Measurements from ENCODE around the gene THRA. TPM values are rescaled to one million over a fixed set of nuclear protein-coding genes. Genes with fewer than 3 reads are reported as not detected.

Gene THRA
- total and polyA plus RNA-seq, 2 of the 8 experiments (the other 6 are each of a cell fraction or from before 2014, with no cell fraction given) = 6.4 to 10.2 TPM

DNA sequence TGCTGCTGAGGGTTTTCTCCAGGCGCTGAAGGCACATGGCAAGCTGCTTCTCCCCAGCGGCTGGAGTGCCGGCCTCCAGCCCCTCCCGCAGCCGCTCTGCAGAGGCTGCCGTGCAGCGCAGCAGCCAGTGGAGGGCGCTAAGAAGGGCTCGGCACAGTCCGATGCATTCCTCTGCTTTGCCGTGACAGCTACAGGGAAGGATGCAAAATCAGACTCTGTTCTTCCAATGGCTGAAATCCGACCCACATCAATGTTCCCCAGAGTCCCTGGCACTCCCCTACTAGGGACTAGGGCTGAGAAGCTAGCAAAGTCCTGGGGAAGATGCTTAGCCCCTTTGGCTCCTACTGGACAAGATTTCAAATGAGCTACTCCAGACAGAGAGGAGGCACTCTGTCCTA is 27.6 kb upstream of the THRA start (continued):
- TF ChIP-seq BRCA1 (IDR thresholded peaks at IDR 0.05; ENCODE audit: low read depth, low read length) = no peak
- TF ChIP-seq YY1 (IDR thresholded peaks at IDR 0.05; ENCODE audit: low read depth, low read length) = no peak
- TF ChIP-seq CEBPB (IDR thresholded peaks at IDR 0.05; ENCODE audit: low read depth, low read length) = no peak
- TF ChIP-seq KDM5A (IDR thresholded peaks at IDR 0.05; ENCODE audit: low read length) = no peak
- peak; percentile 86 for TF ChIP-seq TEAD4 (IDR thresholded peaks at IDR 0.05; ENCODE audit: low read depth, low read length)
- TF ChIP-seq RNF2 (IDR thresholded peaks at IDR 0.05; ENCODE audit: borderline replicate concordance, low read depth, low read length, missing control alignments, poor library complexity, severe bottlenecking) = no peak
- 0 out of 2 replicates have a peak, but pooled peaks have one; percentile 26 for TF ChIP-seq GTF2F1 (IDR thresholded peaks at IDR 0.05; ENCODE audit: borderline replicate concordance, low read depth, low read length)
- no peak for TF ChIP-seq NANOG (IDR thresholded peaks at IDR 0.05; ENCODE audit: insufficient read depth, low read depth, low read length, poor library complexity, severe bottlenecking)
- no peak for TF ChIP-seq POLR2A (IDR thresholded peaks at IDR 0.05; ENCODE audit: control extremely low read depth in 1 of 2, low read depth in 2 of 2, low read length in 2 of 2)
- TF ChIP-seq CBX8 (IDR thresholded peaks at IDR 0.05; ENCODE audit: borderline replicate concordance, low read depth, low read length) = no peak
- TF ChIP-seq RAD21 (IDR thresholded peaks at IDR 0.05 in 1 of 2, conservative IDR thresholded peaks at IDR 0.05 in 1 of 2; ENCODE audit: low read depth in 2 of 2, low read length in 2 of 2) = peak; percentile 70 to 76
- no peak for TF ChIP-seq SIX5 (IDR thresholded peaks at IDR 0.05; ENCODE audit: low read depth, low read length)
- 0 out of 2 replicates have a peak, but pooled peaks have one; percentile 18 for TF ChIP-seq TAF1 (IDR thresholded peaks at IDR 0.05; ENCODE audit: low read depth, low read length)
- TF ChIP-seq TCF12 (IDR thresholded peaks at IDR 0.05; ENCODE audit: low read depth, low read length) = no peak
- TF ChIP-seq SUZ12 (IDR thresholded peaks at IDR 0.05; ENCODE audit: low read length) = no peak
- no peak for TF ChIP-seq SAP30 (IDR thresholded peaks at IDR 0.05; ENCODE audit: insufficient read depth, insufficient replicate concordance, low read length)
- no peak for TF ChIP-seq HDAC2 (IDR thresholded peaks at IDR 0.05; ENCODE audit: borderline replicate concordance in 1 of 2, low read depth in 2 of 2, low read length in 2 of 2)
- TF ChIP-seq, protein P1, sequence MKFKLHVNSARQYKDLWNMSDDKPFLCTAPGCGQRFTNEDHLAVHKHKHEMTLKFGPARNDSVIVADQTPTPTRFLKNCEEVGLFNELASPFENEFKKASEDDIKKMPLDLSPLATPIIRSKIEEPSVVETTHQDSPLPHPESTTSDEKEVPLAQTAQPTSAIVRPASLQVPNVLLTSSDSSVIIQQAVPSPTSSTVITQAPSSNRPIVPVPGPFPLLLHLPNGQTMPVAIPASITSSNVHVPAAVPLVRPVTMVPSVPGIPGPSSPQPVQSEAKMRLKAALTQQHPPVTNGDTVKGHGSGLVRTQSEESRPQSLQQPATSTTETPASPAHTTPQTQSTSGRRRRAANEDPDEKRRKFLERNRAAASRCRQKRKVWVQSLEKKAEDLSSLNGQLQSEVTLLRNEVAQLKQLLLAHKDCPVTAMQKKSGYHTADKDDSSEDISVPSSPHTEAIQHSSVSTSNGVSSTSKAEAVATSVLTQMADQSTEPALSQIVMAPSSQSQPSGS (IDR thresholded peaks at IDR 0.05; ENCODE audit: low read length) = no peak
- no peak for TF ChIP-seq KDM1A (IDR thresholded peaks at IDR 0.05; ENCODE audit: borderline replicate concordance, low read length)
- TF ChIP-seq MAFK (IDR thresholded peaks at IDR 0.05; ENCODE audit: low read depth, low read length) = no peak
- no peak for TF ChIP-seq SRF (IDR thresholded peaks at IDR 0.05; ENCODE audit: low read depth, low read length)
- peak; percentile 67; the same call in 1 of the 2 replicates for TF ChIP-seq GABPA (IDR thresholded peaks at IDR 0.05; ENCODE audit: borderline replicate concordance, insufficient read depth, low read length)
- no peak for TF ChIP-seq CTBP2 (IDR thresholded peaks at IDR 0.05; ENCODE audit: borderline replicate concordance, insufficient read depth, insufficient read length, low read length)
- TF ChIP-seq POU5F1 (IDR thresholded peaks at IDR 0.05; ENCODE audit: low read depth, low read length) = no peak

All from H1 (cell line).